ENCODE measurements around the gene ZNHIT3. TPM values are rescaled to one million over a fixed set of nuclear protein-coding genes. Genes with fewer than 3 reads are reported as not detected.

Gene ZNHIT3
- total RNA-seq, 1 experiment from 2014 or later, result 37.9 TPM

DNA sequence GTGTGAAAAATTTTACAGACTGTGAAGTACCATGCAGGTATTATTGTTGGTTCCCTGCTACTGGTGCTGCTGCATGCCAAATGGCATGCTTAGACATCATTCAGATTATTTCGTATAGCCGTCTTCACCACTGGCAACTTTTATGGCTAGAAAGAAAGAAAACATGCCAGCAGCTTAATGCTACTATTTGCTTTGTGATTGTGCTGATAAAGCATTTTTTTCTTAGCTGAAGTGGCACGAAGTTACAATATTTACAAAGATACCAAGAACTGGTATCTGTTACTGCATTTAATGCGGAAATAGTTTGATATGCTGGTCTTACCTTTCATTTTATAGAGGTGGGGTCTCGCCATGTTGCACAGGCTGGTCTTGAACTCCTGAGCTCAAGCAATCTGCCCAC lies 8.2 kb downstream of the ZNHIT3 start:
- intact Hi-C loops (cut with micrococcal nuclease), result no loop called here
- TF ChIP-seq, protein P1, sequence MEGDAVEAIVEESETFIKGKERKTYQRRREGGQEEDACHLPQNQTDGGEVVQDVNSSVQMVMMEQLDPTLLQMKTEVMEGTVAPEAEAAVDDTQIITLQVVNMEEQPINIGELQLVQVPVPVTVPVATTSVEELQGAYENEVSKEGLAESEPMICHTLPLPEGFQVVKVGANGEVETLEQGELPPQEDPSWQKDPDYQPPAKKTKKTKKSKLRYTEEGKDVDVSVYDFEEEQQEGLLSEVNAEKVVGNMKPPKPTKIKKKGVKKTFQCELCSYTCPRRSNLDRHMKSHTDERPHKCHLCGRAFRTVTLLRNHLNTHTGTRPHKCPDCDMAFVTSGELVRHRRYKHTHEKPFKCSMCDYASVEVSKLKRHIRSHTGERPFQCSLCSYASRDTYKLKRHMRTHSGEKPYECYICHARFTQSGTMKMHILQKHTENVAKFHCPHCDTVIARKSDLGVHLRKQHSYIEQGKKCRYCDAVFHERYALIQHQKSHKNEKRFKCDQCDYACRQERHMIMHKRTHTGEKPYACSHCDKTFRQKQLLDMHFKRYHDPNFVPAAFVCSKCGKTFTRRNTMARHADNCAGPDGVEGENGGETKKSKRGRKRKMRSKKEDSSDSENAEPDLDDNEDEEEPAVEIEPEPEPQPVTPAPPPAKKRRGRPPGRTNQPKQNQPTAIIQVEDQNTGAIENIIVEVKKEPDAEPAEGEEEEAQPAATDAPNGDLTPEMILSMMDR (conservative IDR thresholded peaks at IDR 0.05; ENCODE audit: low read depth, low read length), result no peak
- TF ChIP-seq EZH2phosphoT487 (IDR thresholded peaks at IDR 0.05; ENCODE audit: borderline replicate concordance, low read length) (no peak), EZH2 (IDR thresholded peaks at IDR 0.05; ENCODE audit: low read length, unreplicated experiment) (no peak)
- H3K79me2 ChIP-seq (ENCODE audit: low read length), result peaks cover 21% of the 10 kb centered on the region
- POLR2A ChIA-PET (ENCODE audit: unreplicated experiment), result no interaction called here
- H3K4me1 ChIP-seq (ENCODE audit: insufficient read depth, low read length), result no peaks in the 10 kb centered on the region
- no TSS peak for BruUV-seq (replicated peaks)
- H3K9me3 ChIP-seq (ENCODE audit: low read length), result no peaks in the 10 kb centered on the region
- no peak overlapping the region for H2AFZ ChIP-seq (ENCODE audit: low read length)
- ATAC-seq, result no peak
- H3F3A ChIP-seq (ENCODE audit: low read length, unreplicated experiment), result no peaks in the 10 kb centered on the region
- no peak overlapping the region for H3K4me3 ChIP-seq (ENCODE audit: low read length)
- H3K36me3 ChIP-seq (ENCODE audit: low read depth, low read length), result peaks cover 23% of the 10 kb centered on the region
- no peaks in the 10 kb centered on the region for H3K27me3 ChIP-seq (ENCODE audit: low read length)
- no peaks in the 10 kb centered on the region for H4K20me1 ChIP-seq (ENCODE audit: low read length)
- CTCF ChIA-PET, result no interaction called here
- H3K4me2 ChIP-seq (ENCODE audit: low read length), result no peak overlapping the region
- H3K27ac ChIP-seq (ENCODE audit: low read length), result no peak overlapping the region
- H3K9me2 ChIP-seq (replicated peaks; ENCODE audit: low read length), result no peaks in the 10 kb centered on the region
- DNase-seq, result no peak
- no peak overlapping the region for H3K9ac ChIP-seq (ENCODE audit: low read length)

DNA sequence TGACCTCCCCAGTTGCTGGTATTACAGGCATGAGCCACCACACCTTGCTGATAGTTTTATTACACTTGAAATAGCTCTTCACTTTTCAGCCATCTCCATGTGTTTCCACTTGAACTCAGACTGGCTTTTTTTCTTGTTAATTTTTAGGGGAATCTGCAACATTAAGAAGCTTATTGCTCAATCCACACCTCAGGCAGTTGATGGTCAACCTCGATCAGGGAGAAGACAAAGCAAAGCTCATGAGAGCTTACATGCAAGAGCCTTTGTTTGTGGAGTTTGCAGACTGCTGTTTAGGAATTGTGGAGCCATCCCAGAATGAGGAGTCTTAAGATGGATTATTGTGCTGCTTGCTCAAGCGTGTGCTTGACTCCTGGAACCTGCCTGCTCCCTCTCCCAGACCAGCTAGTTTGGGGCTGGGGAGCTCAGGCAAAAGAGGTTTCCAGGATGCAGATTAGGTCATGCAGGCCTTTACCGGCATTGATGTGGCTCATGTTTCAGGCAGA lies 8.6 kb downstream of the ZNHIT3 start:
- Histone ChIP-seq H4K20me1 (ENCODE audit: low read length) (no peaks in the 10 kb centered on the region), H2AFZ (ENCODE audit: low read length) (no peak overlapping the region), H3K27ac (ENCODE audit: low read length) (no peak overlapping the region), H3K9ac (ENCODE audit: low read length) (no peak overlapping the region), H3K4me2 (ENCODE audit: low read length) (no peak overlapping the region), H3K4me1 (ENCODE audit: insufficient read depth, low read length) (no peaks in the 10 kb centered on the region), H3F3A (ENCODE audit: low read length, unreplicated experiment) (no peaks in the 10 kb centered on the region), H3K9me2 (replicated peaks; ENCODE audit: low read length) (no peaks in the 10 kb centered on the region), H3K27me3 (ENCODE audit: low read length) (no peaks in the 10 kb centered on the region), H3K9me3 (ENCODE audit: low read length) (no peaks in the 10 kb centered on the region), H3K36me3 (ENCODE audit: low read depth, low read length) (peaks cover 20% of the 10 kb centered on the region), H3K79me2 (ENCODE audit: low read length) (peaks cover 17% of the 10 kb centered on the region; the same call in 1 of the 2 replicates), H3K4me3 (ENCODE audit: low read length) (no peak overlapping the region)
- TF ChIP-seq EZH2phosphoT487 (IDR thresholded peaks at IDR 0.05; ENCODE audit: borderline replicate concordance, low read length), result no peak
- no peak for TF ChIP-seq EZH2 (IDR thresholded peaks at IDR 0.05; ENCODE audit: low read length, unreplicated experiment)
- TF ChIP-seq, protein P1 (conservative IDR thresholded peaks at IDR 0.05; ENCODE audit: low read depth, low read length), result no peak
- intact Hi-C loops (cut with micrococcal nuclease), result no loop called here
- ATAC-seq (no peak), DNase-seq (no peak)
- no TSS peak for BruUV-seq (replicated peaks)
- POLR2A ChIA-PET (ENCODE audit: unreplicated experiment), result no interaction called here
- CTCF ChIA-PET, result no interaction called here

DNA sequence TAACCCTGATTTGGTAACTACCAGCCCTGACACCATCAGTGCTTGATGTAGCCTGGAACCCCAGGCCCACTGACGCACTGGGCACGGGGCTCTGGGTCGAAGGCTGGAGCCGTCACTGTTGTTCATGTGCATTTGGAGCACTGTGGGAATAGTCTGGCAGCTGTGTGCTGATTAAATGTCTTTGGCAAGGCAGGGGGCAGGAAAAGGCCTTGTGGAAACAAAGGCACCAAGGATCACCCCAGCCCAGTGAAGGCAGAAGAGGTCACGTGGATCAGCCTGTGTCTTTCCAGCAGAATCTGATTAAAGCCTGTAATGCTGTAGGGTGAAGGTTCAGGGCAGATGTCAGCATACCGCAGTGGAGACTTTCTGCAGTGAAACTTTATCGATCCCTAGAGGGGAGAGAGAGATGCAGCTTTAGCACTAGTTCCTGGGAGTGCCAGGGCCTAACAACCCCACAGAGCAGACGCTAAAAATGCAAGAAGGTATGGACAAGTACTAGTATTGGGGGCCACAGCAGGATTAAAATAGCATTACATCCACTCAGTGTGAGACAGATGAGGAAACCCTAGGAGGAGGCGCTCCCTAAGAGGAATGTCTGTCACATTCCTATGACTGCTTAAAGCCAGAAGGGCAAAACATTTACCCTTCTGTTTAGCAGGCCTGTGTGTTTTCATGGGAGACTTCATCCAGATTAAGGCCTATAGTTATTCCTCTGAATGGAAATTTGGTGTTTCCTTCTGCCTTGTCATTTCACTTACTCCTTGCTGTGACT lies 9.7 kb downstream of the ZNHIT3 start:
- no peak for ATAC-seq
- no TSS peak for BruUV-seq (replicated peaks)

More for the DNA sequence above, 9.7 kb downstream of the ZNHIT3 start:
- H3K4me2 ChIP-seq (ENCODE audit: low read length), result no peak overlapping the region
- CTCF ChIA-PET, result no interaction called here
- H2AFZ ChIP-seq (ENCODE audit: low read length), result no peak overlapping the region
- no peak overlapping the region for H3K9ac ChIP-seq (ENCODE audit: low read length)
- DNase-seq, result no peak
- no peaks in the 10 kb centered on the region for H3K27me3 ChIP-seq (ENCODE audit: low read length)
- peaks cover 20% of the 10 kb centered on the region for H3K36me3 ChIP-seq (ENCODE audit: low read depth, low read length)
- intact Hi-C loops (cut with micrococcal nuclease), result no loop called here
- H3K9me2 ChIP-seq (replicated peaks; ENCODE audit: low read length), result no peaks in the 10 kb centered on the region
- POLR2A ChIA-PET (ENCODE audit: unreplicated experiment), result no interaction called here
- no peak overlapping the region for H3K27ac ChIP-seq (ENCODE audit: low read length)
- H3K79me2 ChIP-seq (ENCODE audit: low read length), result peaks cover 6% of the 10 kb centered on the region; the same call in 1 of the 2 replicates
- H3K4me1 ChIP-seq (ENCODE audit: insufficient read depth, low read length), result no peaks in the 10 kb centered on the region
- H3F3A ChIP-seq (ENCODE audit: low read length, unreplicated experiment), result no peaks in the 10 kb centered on the region
- no peak for TF ChIP-seq EZH2 (IDR thresholded peaks at IDR 0.05; ENCODE audit: low read length, unreplicated experiment)
- TF ChIP-seq, protein P1 (conservative IDR thresholded peaks at IDR 0.05; ENCODE audit: low read depth, low read length), result no peak
- TF ChIP-seq EZH2phosphoT487 (IDR thresholded peaks at IDR 0.05; ENCODE audit: borderline replicate concordance, low read length), result no peak
- H3K4me3 ChIP-seq (ENCODE audit: low read length), result no peak overlapping the region
- no peaks in the 10 kb centered on the region for H4K20me1 ChIP-seq (ENCODE audit: low read length)
- no peaks in the 10 kb centered on the region for H3K9me3 ChIP-seq (ENCODE audit: low read length)
